ENCODE data around the gene SLC35E3. TPM values are rescaled to one million over a fixed set of nuclear protein-coding genes. Genes with fewer than 3 reads are reported as not detected.

SLC35E3 gene
- total RNA-seq, 1 donor from 2014 or later: 3.8 TPM

DNA sequence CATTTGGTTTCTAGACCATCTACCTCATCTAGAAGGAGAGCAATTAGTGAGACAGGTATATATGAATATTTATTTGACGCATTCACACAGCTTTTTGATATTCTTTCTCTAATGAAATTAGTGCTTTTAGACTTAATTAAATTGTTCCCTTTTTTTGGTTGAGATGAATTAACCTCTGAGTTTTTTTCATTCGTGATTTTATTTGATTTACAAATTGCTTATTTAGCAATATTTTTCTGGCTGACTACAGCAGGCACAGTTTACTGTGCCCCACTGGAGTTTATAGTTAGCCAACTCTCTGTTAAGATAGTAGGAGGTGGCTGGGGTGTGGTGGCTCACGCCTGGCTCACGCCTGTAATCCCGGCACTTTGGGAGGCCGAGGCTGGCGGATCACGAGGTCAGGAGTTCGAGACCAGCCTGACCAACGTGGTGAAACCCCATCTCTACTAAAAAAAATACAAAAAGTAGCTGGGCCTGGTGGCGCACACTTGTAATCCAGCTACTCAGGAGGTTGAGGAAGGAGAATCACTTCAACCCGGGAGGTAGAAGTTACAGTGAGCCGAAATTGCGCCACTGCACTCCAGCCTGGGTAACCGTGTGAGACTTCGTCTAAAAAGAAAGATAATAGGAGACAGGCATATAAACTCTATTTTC lies 78.7 kb downstream of the SLC35E3 start:
- TF ChIP-seq, protein P1, sequence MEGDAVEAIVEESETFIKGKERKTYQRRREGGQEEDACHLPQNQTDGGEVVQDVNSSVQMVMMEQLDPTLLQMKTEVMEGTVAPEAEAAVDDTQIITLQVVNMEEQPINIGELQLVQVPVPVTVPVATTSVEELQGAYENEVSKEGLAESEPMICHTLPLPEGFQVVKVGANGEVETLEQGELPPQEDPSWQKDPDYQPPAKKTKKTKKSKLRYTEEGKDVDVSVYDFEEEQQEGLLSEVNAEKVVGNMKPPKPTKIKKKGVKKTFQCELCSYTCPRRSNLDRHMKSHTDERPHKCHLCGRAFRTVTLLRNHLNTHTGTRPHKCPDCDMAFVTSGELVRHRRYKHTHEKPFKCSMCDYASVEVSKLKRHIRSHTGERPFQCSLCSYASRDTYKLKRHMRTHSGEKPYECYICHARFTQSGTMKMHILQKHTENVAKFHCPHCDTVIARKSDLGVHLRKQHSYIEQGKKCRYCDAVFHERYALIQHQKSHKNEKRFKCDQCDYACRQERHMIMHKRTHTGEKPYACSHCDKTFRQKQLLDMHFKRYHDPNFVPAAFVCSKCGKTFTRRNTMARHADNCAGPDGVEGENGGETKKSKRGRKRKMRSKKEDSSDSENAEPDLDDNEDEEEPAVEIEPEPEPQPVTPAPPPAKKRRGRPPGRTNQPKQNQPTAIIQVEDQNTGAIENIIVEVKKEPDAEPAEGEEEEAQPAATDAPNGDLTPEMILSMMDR (conservative IDR thresholded peaks at IDR 0.05; ENCODE audit: low read depth, low read length): no peak
- no peak for DNase-seq (ENCODE audit: low read depth)
- H3K4me3 ChIP-seq (ENCODE audit: low read depth, low read length): no peak overlapping the region

DNA sequence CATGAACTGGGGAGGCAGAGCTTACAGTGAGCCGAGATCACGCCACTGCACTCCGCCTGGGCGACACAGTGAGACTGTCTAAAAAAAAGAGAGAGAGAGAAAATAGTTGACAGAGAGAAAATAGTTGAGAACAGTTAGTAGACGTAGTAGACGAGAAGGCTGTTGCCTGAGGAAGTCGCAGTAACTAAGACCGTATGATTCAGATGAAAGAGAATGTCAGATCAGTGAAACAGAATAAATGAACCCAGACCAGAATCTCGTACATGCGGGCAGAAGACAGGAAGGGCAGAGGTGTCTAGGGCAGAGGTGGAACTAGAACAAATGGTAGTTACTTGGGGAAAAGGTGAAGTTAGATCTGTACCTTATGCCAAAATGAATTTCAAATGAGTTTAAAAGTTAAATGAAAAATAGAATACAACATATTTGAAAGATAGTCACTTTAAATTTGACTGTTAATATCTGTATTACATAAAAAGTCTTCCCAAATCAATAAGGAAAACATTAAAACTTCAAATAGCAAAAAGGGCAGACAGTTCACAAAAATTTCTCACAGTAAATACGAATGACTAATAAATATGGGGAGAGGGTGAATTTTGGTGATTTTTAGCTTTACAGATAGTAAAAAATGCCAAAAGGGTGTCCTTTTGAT lies 79.7 kb downstream of the SLC35E3 start:
- DNase-seq (ENCODE audit: low read depth): no peak
- TF ChIP-seq, protein P1 (conservative IDR thresholded peaks at IDR 0.05; ENCODE audit: low read depth, low read length): no peak
- no peak overlapping the region for H3K4me3 ChIP-seq (ENCODE audit: low read depth, low read length)

DNA sequence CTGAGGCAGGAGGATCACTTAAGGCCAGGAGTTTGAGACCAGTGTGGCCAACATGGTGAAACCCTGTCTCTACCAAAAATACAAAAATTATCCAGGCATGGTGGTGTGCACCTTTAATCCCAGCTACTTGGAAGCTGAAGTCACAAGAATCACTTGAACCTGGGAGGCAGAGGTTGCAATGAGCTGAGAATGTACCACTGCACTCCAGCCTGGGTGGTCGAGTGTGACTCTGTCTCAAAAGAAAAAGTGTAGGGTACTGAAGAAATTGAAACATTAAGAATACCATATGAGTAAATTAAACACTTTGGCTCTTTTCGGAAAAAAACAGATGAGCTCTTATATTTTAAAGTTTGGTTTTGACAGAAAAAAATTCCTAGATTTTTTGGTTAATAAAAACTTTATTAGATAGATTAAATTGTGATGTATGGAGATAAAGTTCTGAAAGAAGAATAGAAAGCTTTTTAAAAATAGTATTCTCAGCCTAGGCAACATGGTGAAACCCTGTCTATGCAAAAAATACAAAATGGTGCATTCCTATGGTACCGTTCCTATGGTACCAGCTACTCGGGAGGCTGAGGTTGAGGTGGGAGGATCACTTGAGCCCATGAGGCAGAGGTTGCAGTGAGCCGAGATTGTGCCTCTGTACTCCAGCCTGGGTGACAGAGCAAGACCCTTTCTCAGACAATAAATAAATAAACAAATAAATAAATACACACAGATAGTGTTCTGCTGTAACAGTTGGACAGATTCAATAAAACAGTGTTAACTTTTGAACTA lies 82.1 kb downstream of the SLC35E3 start:
- H3K4me3 ChIP-seq (ENCODE audit: low read depth, low read length): no peak overlapping the region
- TF ChIP-seq, protein P1 (conservative IDR thresholded peaks at IDR 0.05; ENCODE audit: low read depth, low read length): no peak
- DNase-seq (ENCODE audit: low read depth): no peak

DNA sequence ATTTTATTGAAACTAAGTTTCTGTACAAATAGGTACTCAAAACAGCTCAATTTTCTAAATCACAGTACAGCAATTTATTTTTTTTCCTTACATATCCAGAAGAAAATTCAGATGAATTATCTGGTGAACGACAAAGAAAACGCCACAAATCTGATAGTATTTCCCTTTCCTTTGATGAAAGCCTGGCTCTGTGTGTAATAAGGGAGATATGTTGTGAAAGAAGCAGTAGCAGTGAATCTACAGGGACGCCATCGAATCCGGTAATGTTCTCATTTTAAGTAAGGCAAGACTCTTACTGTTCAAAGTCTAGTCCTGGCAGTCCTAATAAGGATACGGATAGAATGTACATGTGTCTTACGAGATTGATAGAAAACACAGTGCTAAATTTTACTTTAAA lies 82.7 kb downstream of the SLC35E3 start:
- TF ChIP-seq, protein P1 (conservative IDR thresholded peaks at IDR 0.05; ENCODE audit: low read depth, low read length): no peak
- DNase-seq (ENCODE audit: low read depth): no peak

More for the DNA sequence above, 82.7 kb downstream of the SLC35E3 start:
- H3K4me3 ChIP-seq (ENCODE audit: low read depth, low read length): no peak overlapping the region

Other genes starting within 250 kb of the SLC35E3 start
- 139 and 166 TPM in 2 replicates for gene RAP1B, start 135.3 kb upstream of the SLC35E3 start, total RNA-seq
- gene NUP107, start 59.2 kb upstream of the SLC35E3 start, total RNA-seq: 63.3 and 110 TPM in 2 replicates
- 53.0 and 129 TPM in 2 replicates for gene MDM2, start 62.0 kb downstream of the SLC35E3 start, total RNA-seq
- 35.0 and 41.7 TPM in 2 replicates for gene CPM, start 187.0 kb downstream of the SLC35E3 start, total RNA-seq

Measured in epithelial cell of proximal tubule (primary cell).